ENCODE data around the gene TBX1.
A peak's percentile ranks its signal among the peaks of the same experiment; 100 is the strongest.

The TBX1 gene

GRCh38 chr22:19738664-19739447 lies 21.7 kb upstream of the TBX1 start:
- DNase-seq: no peak

- no peak for DNase-seq
Observed at GRCh38 chr22:19739448-19739895, 21.1 kb upstream of the TBX1 start.

- DNase-seq: no peak
Observed at GRCh38 chr22:19739911-19740449, 20.6 kb upstream of the TBX1 start.

DNA sequence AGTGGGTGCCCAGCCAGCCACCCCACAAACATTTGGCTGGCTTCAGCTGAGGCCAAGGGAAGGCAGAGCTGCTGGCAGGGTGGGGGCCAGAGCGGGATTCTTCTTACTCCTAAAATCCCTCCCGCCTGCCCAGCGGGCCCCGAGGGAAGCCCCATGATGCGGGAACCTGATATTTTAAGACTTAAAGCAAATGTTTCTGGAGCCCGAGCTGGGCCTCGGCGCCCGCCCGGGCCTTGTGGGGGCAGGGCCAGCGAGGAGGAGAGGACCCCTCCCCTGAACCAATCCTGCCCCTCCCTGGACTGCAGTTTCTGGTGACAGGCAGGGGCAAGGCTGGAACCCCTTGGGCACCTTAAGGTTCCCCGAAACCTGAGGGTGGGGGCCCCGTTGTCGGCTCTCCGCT lies 20.0 kb upstream of the TBX1 start:
- no peak for DNase-seq

DNA sequence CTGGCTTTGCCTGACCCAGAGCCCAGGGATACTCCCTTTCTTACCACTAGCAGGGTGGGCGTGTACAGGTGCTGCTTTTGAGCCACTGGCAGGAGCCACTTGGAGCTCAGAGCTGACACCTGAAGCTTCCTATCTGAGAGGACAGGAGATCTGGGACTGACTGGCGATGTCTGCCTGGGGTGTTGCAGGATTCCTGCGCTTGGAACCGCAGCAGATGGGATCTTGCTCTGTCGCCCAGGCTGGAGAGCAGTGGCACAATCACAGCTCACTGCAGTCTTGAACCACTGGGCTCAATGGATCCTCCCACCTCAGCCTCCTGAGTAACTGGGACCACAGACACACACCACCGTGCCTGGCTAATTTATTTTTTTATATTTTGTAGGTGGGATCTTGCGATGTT lies 19.5 kb upstream of the TBX1 start:
- no peak for DNase-seq

GRCh38 chr22:19742160-19743066 lies 18.2 kb upstream of the TBX1 start:
- DNase-seq: no peak

GRCh38 chr22:19743081-19743480 lies 17.5 kb upstream of the TBX1 start:
- DNase-seq: no peak

- DNase-seq: no peak
Observed at GRCh38 chr22:19743651-19744050, 16.9 kb upstream of the TBX1 start.

- DNase-seq: no peak
Observed at GRCh38 chr22:19744350-19745006, 16.1 kb upstream of the TBX1 start.

- no peak for DNase-seq
Observed at GRCh38 chr22:19745155-19746101, 15.2 kb upstream of the TBX1 start.

DNA sequence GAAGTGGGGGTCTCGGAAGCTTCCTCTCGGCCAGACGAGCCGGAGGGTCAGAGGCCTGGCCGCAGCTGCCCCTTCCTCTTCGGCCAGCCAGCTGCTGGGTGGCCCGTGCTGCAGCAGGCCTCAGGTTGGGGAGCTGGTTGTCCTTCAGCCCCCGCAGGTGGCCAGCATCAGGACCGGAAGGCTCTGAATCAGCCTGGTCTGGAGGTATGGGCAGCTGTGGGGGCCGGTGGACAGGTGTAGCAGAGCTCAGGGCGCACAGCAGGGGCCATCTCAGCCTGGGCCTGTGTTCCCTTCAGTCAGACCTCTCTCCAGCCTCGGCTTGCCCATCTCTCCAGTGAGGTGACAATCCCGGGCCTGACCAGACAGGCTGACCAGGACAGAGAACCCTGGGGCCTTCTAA lies 13.9 kb upstream of the TBX1 start:
- DNase-seq: no peak

DNA sequence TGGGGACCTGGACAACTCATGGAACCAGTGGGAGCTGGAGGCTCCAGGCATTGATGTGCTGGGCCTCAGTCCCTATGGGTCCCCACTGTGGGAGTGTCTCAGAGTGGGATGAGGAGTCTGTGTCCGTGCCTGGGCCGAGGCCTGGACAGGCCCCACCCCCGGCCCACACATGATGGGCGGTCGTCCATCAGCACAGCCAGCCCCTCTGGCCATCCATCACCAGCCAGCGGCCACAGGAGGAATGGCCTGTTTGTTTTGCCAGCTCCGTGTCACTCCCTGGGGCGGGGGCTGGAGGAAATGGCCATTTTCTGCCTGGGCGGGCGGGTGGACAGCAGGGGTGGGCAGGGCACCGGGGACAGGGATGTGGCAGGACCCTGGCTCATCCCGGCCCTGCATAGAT lies 13.0 kb upstream of the TBX1 start:
- DNase-seq: no peak

- no peak for DNase-seq
Observed at GRCh38 chr22:19748139-19748538, 12.4 kb upstream of the TBX1 start.

DNA sequence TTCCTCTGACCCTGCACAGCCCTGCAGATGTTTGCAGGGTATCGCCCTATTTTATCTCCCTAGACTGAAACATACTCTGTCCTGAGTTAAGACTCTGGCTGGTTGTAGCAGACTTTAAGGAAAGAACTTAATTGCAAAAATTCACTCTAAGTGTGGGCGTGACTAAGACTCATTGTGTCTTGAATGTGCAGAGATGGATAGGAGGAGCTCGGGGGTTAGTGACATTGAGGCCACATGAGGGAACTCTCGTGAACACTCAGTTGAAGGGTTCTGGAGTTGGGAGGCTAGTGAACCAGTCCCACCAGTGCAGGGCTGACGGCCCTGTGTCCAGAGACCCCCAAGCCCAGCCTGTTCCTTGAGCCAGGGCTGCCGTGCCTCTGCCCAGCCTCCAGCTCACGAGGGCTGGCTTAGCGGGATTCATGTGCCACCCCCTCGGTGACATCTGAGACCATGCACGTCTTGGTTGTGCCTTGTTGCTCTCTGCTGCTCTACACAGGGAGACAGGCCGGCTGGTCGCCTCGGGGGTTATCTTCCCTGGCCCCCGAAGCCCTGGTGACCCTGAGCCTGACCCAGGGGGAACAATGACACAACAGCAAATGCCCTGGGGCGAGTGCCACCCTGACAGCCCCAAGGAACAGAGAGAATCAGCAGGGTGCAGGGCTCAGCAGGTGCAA lies 11.4 kb upstream of the TBX1 start:
- no peak for DNase-seq

GRCh38 chr22:19749876-19750275 lies 10.7 kb upstream of the TBX1 start:
- DNase-seq: peak in 1 of 2 experiments; percentile 23

DNA sequence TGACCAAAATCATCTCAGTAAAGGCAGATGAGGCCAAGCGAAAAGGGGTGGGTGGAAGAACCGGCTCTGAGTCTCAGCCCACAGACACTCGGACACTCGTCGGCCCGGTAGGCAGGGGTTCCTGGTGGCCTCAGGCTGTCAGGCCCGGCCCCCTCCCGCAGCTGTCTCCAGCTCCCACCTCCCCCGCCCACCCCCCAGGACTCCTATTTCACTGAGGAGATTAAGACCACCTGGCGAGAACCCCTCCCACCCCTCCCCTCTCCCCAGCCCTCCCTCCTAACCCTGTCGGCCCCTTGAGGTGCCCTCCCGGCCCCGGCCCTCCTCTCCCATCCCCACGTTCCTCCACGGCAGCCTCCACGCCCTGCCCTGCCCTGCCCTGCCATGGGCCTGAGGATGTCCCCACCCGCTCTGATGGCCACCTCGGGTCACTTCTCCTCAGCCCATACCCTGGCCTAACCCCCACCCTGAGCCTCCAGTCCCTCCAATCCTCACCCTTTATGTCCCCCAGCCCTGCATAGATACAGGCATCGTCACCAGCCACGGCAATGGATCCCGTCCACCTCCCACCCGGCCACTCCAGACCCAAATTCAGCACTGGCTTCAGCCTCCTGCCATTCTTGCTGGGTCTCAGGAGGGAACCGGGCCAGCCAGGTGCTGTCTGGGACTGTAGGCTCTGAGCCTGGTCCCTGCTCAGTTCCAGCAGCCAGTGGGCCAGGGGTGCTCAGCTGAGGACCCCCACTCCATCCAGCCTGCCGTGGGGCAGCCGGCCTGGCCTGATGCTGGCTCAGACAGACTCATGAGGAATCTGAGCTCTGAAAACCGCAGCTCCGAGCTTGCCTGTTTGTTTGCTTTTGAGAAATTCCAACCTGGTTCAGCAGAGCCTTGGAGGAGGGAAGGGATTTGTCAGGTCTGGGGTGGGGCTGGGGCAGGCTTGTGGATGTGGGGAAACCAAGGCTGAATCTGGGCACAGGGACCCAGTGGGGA lies 9.8 kb upstream of the TBX1 start:
- DNase-seq: no peak

DNA sequence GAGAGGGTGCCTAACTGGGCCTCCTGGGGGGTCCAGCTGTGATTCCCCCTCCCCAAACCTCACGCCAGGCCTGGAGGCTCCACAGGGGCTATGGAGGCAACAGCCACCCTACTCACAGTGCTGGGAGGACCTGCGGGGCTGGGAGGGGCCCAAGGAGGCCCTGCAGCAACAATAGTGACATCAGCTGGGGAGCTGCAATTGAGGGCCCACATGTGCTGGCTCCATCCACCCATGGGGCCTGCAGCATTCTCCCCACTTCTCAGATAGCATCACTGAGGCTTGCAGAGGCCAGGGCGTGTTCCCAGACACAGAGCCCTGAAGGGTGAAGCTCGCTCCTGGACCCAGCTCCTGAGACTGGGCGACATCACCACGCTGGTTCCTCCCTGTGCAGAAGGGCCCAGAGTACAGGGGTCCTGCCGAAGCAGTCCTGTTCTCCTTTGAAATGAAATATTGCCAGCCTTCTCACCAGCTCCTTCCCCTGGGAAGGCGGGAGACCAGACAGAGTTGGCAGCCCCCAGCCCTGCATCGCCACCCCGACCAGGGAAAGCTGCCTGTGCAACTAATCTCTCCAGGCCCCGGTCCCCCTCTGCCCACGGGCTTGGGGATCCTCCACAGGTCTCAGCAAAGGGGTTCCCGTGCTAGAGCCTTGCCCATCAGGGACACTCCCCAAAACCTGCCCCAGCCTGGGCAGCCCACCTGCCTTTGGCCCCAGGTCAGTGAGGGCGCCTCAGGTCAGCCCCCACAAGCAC lies 8.9 kb upstream of the TBX1 start:
- no peak for DNase-seq

DNA sequence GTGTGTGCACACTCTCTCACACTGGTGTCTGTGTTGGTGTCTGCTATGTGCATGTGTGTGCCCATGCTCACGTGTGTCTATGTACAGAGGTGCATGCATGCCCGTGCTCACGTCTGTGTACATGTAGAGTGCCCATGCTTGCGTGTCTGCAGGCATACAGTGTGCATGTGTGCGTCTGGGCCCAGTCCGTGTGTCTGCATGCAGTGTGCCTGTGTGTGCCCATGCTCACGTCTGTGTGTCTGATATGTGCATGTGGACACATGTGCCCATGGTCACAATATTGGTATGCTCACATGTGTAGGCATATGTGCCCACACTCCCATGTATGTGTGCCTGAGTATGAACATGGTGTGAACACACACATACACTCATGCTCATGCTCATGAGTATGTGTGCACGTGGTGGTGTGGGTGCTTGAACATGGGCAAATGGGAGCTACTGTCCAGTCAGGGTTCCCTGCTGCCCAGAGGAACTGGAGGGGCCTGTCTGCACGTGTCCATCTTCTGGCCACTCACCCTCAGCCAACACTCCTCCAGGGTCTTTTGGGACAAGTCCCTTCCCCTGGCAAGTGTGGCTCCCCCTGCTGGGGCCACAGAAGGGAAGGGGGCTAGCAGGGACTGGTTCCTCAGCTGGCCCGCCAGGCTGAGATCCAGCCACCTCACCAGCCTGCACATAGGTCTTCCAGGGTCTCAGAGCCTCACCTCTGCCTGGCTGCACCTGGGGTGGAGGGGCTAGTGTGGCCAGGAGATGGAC lies 7.3 kb upstream of the TBX1 start:
- peak in 1 of 2 experiments; percentile 25 for DNase-seq

Data from NCI-H524 (cell line).